Stimulated activated CD4-positive, alpha-beta T cell treated with anti-CD3 and anti-CD28 coated beads, Interleukin-4, amount 100 ng/mL, for 24 hours (primary cell): Measurements from ENCODE around the gene TEKT2.

ENCODE experiments used
- DNase-seq: peaks from one replicate; pipeline ENCODE4 v3.0.0-alpha.2; 2020

The TEKT2 gene

GRCh38 chr1:36133484-36133883, 49.6 kb downstream of the TEKT2 start:
- DNase-seq = no peak

GRCh38 chr1:36134031-36134430, 50.1 kb downstream of the TEKT2 start:
- DNase-seq = no peak

GRCh38 chr1:36134505-36135329, 50.8 kb downstream of the TEKT2 start:
- DNase-seq = peak; percentile 18

GRCh38 chr1:36135330-36135667, 51.4 kb downstream of the TEKT2 start:
- DNase-seq = no peak

GRCh38 chr1:36135796-36136195, 51.9 kb downstream of the TEKT2 start:
- DNase-seq = no peak

- no peak for DNase-seq
Measured at GRCh38 chr1:36136535-36136934, 52.6 kb downstream of the TEKT2 start.

GRCh38 chr1:36137226-36137625, 53.3 kb downstream of the TEKT2 start:
- DNase-seq = no peak

GRCh38 chr1:36137776-36138175, 53.9 kb downstream of the TEKT2 start:
- DNase-seq = no peak
